NB4 (cell line): ENCODE measurements around the gene UNK.

ENCODE experiments used
- DNase-seq: peaks from one replicate; pipeline ENCODE4 v3.0.0; 2010; ENCODE audit warnings: low read depth
- H3K4me3 ChIP-seq: one replicate; pipeline ENCODE4 v1.5.1; 2011; ENCODE audit warnings: mild to moderate bottlenecking, low read depth, low read length, moderate library complexity
- MYC ChIP-seq: IDR thresholded peaks from 2 replicates; pipeline ENCODE4 v1.6.1; 2011; ENCODE audit warnings: low read depth, low read length
- POLR2A ChIP-seq: IDR thresholded peaks from 2 replicates; pipeline ENCODE4 v1.6.1; 2011; ENCODE audit warnings: mild to moderate bottlenecking; ENCODE audit not compliant: insufficient read length; ENCODE audit errors: extremely low read depth
- TF ChIP-seq, protein P1 (sequence below): IDR thresholded peaks from one replicate; pipeline ENCODE4 v1.5.1; 2012; ENCODE audit warnings: low read depth, low read length
- TF ChIP-seq, protein P2 (sequence below): IDR thresholded peaks from 2 replicates; pipeline ENCODE4 v1.6.1; 2011; ENCODE audit warnings: low read depth, low read length

UNK gene

DNA sequence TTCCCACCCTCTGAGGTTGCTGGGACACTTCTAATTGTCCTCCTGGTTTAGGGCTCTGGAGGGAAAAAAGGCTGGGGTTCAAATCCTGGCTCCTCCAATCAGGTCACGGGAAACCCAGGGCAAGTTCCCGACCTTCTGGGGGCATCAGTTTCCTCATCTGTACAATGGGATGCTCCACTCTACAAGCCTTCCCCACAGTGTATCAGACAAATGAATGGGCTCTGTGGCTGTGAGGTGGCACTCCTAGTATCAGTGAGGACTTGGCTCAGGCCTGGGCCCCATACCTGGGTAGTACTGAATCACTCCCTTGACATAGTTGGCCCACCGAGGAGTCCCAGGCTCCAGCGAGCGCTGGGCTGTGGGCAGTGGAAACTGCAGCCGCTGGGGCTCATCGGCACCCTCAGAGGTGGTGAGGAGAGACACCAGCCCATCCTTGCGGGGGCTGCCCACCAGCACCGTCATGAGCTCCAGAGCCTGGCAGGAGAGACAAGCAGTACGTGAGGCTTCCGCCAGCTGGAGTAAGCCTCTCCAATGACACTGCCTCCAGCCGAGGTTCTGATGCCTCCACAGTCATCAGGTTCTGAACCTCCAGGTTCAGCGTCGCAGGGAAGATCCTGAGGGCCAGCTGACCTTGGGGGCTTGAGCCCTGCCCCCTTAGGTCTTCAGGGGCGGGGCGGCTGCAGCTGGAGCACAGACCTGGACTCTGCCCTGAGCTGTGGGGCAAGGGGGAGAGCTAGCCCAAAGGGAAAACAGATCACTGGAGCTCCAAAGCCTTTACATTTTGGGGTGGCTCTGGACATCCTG, 20.8 kb upstream of the UNK start:
- TF ChIP-seq MYC = no peak
- no peak for TF ChIP-seq POLR2A
- TF ChIP-seq, protein P1, sequence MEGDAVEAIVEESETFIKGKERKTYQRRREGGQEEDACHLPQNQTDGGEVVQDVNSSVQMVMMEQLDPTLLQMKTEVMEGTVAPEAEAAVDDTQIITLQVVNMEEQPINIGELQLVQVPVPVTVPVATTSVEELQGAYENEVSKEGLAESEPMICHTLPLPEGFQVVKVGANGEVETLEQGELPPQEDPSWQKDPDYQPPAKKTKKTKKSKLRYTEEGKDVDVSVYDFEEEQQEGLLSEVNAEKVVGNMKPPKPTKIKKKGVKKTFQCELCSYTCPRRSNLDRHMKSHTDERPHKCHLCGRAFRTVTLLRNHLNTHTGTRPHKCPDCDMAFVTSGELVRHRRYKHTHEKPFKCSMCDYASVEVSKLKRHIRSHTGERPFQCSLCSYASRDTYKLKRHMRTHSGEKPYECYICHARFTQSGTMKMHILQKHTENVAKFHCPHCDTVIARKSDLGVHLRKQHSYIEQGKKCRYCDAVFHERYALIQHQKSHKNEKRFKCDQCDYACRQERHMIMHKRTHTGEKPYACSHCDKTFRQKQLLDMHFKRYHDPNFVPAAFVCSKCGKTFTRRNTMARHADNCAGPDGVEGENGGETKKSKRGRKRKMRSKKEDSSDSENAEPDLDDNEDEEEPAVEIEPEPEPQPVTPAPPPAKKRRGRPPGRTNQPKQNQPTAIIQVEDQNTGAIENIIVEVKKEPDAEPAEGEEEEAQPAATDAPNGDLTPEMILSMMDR = no peak
- TF ChIP-seq, protein P2, sequence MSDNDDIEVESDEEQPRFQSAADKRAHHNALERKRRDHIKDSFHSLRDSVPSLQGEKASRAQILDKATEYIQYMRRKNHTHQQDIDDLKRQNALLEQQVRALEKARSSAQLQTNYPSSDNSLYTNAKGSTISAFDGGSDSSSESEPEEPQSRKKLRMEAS = no peak
- H3K4me3 ChIP-seq = peak overlapping the region; percentile 69
- DNase-seq = no peak

DNA sequence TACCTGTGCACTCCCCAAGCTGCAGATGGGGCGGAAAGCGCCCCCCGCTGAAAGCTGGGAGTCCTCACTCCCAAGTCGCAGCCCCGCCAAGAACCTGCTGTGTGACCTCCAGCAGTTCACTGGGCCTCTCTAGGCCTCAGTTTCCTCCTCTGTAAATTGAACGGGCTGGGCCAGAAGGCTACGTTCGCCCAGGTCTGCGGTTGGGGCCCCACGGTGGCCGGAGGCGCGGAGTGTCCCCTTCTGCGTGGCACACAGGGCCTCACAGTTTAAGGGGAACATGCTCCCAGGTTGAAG, 20.2 kb upstream of the UNK start:
- TF ChIP-seq, protein P1 = no peak
- TF ChIP-seq MYC = no peak
- no peak for TF ChIP-seq POLR2A
- TF ChIP-seq, protein P2 = no peak
- peak overlapping the region; percentile 69 for H3K4me3 ChIP-seq
- no peak for DNase-seq

DNA sequence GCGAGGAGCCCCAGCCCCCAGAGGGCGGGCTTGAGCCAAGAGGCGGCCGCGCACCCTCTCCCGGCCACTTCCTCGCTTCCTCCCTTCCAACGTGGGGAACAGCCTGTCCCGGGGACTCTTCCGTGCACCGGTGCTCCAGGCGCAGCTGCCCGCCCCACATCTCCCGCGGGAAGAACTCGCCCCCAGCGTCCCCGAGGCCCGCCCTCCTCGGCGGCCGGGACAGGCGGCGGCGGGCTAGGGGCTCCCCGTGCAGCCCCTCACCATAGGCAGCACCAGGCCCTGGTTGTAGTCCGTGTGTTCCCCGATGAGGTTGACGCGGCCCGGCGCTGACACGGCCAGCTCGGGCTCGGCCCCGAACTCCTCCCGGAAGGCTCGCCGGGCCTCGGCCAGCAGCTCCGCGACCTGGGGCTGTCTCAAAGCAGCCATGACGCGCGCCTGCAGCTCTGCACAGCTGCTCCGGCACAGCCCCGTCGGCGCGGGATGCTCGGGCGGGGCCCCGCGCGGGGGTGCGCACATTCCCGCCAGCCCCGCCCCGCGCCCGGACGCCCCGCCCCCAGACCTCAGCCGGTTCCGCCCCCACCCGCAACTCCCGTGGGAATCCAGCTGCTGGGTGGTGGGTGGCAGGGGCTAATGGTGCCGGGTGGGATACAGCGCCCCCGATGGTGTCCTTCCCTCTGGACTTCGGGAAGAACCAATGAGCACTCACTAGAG, 19.7 kb upstream of the UNK start, which contains the start of gene GALK1:
TSS of gene GALK1 (minus strand) at position 482 of the 711 bp plus-strand sequence. CDS start at position 426, 56 bp downstream.
- TF ChIP-seq, protein P1 = peak; percentile 54
- TF ChIP-seq, protein P2 = peak; percentile 69
- peak; percentile 66 for TF ChIP-seq POLR2A
- peak; percentile 71 for TF ChIP-seq MYC

DNA sequence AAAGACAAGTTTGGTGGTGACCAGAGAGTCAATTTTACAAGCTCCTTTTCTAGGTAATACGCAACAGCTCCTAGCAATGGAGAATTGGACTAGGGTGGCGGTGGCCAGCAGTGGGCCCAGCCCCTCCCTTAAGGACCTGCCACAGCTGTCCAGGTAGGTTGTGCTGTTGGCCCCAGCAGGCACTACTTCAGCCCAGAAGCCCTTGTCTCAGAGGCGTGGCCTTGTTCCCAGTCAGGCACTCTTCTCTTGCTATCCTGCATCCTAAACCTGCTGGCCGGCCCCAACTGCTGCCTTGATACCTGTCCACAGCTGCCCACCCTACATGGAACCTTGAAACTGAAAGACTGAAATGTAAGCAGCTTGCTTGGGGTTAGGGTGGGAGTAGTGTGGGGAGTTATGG, 18.6 kb upstream of the UNK start:
- H3K4me3 ChIP-seq = no peak overlapping the region
- no peak for DNase-seq
- TF ChIP-seq, protein P2 = no peak
- TF ChIP-seq, protein P1 = no peak
- TF ChIP-seq POLR2A (no peak), MYC (no peak)

More for the DNA sequence above, 19.7 kb upstream of the UNK start, which contains the start of gene GALK1:
- peak; percentile 86 for DNase-seq
- H3K4me3 ChIP-seq = peak within 1 kb of the TSS; percentile 69

DNA sequence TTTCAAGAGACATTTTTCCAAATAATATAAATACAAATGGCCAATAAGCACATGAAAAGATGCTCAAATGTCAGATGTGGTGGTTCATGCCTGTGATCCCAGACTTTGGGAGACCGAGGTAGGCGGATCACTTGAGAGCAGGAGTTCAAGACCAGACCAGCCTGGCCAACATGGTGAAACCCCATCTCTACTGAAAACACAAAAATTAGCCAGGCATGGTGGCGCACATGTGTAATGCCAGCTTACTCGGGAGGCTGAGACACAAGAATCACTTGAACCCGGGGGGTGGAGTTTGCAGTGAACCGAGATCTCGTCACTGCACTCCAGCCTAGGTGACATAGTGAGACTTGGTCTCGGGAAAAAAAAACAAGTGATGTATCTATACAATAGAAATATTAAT, 16.7 kb upstream of the UNK start:
- no peak overlapping the region for H3K4me3 ChIP-seq
- DNase-seq = no peak
- TF ChIP-seq POLR2A = no peak
- TF ChIP-seq, protein P2 = no peak
- TF ChIP-seq, protein P1 = no peak
- TF ChIP-seq MYC = no peak
